ENCODE data around the gene ITGA2.

The ITGA2 gene

DNA sequence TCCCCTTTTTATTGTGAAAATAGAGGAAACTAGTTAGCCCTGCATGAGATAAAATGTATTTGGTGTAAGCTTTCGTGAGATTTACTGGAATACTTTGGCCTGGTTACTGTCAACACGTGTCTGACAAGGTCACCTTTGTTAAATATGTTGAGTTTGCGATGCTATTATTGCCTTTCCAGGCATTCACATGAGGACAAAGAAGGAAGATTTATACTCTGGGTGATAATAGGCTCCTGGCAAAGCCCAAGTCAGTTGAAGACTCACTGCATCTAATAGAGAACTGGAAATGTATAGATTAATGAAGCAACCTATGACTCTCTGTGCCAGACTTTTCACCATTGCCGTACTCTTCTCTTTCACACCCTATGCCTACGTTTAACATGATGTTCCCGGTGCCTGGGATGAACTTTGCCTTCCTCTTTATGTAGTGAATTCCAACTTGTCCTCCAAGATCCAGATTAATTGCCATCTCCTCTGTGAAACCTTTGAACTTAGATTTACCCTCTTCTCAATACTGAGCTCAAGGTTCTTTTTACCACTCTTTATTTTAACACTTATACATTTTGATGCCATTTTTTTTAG is 33.9 kb downstream of the ITGA2 start:
- no peak for DNase-seq

DNA sequence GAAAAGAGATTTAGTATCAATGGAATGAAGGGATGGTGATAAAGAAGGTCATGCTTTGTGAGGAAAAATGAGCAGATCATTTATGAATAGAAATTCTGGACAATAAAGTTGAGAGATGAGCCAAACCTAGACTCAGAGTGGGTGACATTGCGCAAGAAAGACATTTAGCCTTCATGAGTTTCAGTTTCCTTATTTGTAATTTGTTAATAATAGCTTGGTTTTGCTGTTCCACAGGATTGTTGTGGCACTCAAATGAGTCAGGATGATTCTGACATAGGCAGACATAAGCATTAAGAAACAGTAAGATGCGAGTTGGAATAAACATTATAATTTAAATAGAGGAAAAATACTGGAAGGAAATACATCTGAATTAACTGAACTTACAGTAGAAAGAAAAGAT is 34.8 kb downstream of the ITGA2 start:
- DNase-seq: no peak

DNA sequence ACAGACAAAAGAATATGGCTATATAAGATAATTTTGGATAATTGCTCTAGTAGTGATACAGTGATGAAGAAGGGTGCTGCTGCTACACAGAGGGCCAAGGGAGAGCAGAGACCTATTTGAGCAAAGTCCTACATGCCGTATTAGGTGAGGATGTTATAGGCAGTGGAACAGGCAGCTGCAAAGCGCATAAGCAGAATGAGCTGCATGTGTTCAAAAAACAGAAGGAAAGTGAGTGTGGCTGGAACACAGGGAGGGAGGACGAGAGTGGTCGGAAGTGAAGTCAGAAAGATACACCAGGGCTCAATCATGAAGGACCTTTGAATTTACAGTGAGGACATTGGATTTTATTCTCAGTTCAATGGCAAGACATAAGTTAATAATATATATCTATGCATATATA is 35.4 kb downstream of the ITGA2 start:
- DNase-seq: no peak

DNA sequence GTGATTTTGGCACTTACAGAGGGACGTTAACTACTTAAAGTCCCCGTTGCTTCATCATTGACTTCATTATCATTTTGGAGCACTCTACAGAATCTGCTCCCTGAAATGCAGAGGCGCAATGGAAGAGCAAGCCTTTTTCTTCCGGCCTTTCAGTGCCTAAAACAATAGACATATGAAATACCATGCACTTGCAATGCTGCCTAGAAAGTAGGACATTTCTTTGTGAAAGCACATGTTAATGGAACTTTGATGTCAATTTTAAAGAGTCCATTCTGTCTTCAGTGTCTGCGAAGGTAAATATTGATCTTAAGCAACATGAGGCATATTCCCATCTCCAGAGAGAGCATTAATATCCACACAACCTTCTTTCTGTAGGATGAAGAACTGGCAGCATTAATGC is 36.3 kb downstream of the ITGA2 start:
- DNase-seq: no peak

DNA sequence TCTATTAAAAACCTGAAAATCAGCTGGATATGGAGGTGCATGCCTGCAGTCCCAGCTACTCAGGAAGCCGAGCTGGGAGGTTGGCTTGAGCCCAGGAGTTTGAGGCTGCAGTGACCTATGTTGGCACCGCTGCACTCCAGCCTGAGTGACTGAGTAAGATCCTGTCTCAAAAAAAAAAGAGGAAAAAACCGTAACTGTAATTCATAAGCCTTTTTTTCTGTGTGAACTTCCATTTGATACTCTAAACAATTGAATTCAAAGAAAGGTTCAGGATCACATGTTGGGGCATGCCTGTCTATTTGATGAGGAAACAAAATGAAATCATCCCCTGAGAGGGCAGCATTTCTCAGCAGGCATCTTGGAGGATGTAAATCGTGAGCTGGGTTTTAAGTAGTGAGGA is 38.8 kb downstream of the ITGA2 start:
- no peak for DNase-seq

DNA sequence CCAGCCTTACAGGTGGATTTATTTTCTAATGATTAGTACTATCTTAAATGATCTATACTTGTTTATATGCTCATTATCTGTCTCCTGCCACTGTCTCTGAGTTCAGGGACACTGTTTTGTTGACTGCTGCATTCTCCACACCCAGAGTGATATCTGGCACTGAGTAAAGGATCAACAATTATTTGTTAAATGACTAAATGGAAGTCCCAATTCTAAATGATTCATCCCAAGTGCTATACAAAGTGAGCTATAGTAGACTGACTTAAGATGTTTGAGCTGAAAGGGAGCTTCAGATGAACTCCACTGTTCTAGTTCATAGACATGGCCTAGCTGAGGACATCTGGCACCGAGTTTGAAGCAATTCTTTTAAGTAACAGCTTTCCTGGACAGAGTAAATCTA is 40.5 kb downstream of the ITGA2 start:
- no peak for DNase-seq

DNA sequence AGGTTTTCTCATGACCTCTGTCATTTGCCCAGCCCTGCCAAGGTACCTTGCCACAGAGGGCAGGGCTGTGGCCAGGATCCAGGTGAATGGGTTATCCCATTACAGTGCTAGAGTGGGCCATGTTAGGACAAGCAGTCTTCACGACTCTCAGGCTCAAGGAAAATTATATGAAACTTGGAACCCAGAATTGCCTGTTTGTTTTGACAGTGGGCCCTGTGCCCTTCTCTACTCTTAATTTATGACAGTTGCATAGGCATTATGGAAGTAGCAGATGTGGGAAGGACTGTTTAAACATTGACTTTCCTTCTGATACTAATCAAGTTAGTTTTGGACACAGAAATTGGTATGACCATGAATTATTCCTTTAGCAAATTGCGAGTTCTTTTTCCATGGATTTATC is 41.7 kb downstream of the ITGA2 start:
- no peak for DNase-seq

DNA sequence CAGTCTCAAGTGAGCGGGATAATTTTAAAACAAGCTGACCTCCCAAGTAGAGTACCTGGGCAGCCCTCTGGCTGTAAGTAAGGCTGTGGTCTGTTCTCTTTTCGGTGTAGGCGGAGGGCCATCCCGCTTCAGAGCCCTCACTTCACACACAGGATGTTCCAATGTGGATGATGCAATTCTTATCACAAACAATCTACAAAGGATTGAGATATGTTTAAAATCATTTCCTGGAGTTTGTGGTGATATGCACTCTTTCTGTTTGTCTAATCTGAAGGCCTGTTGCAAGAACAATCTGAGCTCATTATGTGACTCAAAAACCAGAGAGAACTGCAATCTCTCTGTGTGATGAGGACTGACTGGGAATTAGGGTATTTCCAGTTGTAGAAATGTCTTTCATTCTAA is 42.5 kb downstream of the ITGA2 start:
- peak; percentile 38 for DNase-seq

DNA sequence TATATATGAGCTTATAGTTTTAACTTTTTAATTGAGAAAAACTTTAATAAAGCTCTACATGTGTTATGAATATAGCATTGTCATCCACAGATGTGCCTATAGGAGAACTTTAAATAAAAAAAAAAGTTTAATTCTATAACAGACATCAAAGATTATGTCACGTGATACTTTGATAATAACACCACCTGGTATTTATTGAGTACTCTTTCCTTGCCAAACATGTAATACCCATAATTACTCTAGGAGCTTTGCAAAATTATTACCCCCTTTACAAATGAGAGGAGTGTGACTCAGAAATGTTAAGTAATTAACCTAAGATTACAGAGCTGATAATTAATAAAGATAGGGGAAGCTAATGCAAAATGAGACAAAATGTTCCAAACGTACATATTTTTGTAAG is 43.0 kb downstream of the ITGA2 start:
- no peak for DNase-seq

DNA sequence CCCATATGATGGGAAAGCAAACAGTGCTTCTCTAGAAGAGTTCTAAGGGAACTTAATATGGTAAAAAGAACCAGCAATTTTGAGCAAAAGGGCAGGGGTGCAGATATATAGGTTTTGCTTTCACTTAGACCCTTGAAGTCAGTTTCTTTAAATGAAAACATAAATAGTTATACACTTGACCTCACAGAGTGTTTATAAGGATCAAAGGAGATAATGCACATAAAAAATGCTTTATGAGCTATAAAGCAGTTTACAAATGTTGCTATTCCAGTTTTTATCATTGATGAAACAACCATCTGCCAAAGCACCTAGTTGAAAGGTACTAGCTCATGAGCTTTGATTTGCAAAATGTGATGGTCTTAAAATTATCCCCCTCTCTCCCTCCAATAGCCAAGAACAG is 45.7 kb downstream of the ITGA2 start:
- no peak for DNase-seq

DNA sequence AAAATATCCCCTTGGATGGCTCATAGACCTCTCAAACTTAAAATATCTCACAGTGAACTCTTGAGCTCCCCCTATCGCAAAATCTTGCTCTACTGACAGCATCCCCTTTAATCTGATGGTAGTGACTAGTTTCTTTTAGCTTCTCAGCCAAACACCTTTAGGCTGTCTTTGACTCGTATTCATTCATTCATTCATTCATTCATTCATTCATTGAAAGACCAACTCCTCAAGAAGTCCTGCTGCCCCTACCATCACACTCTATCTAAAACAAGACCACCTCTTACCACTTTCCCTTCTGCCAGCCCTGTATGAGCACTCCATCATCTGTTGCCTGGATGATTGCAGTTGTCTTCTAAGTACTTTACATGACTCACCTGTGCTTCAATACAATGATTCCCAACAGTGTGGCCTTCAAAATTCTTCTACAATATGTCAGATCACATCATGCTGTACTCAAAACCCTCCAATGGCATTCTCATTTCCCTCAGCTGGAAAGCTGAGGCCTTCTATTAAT is 46.8 kb downstream of the ITGA2 start:
- no peak for DNase-seq

DNA sequence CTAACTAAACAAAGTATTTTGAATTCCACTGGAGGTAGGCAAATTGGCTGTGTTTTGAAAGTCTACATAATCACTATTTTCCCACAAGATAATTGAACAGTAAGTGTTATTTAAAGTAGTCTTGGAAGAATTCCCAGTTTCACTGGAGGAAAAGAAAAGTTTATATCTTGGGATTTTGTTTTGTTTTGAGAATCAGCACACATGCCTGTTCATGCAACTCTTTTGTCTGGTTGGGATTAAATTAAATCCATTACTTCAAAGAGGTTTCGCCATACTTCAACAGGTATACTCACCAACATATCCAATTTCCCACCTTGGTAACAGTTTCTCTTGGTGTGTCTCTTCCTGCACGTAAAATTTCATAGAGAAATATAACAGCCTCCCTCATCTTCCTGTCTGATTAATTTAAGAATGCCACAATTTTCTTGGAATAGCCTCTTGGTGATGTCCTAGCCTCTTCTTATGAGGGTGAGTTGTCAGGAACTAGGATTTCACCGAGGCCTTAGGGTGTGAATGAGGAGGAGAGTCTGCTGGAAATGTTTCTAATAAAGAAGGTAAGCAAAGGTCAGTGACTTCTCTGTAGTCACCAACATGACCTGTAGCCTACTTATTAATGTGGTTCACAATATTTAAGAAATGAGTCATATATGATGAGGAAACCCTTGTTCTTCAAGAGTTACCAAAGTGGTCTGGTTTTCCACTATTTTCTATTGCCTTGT is 48.1 kb downstream of the ITGA2 start:
- DNase-seq: no peak

DNA sequence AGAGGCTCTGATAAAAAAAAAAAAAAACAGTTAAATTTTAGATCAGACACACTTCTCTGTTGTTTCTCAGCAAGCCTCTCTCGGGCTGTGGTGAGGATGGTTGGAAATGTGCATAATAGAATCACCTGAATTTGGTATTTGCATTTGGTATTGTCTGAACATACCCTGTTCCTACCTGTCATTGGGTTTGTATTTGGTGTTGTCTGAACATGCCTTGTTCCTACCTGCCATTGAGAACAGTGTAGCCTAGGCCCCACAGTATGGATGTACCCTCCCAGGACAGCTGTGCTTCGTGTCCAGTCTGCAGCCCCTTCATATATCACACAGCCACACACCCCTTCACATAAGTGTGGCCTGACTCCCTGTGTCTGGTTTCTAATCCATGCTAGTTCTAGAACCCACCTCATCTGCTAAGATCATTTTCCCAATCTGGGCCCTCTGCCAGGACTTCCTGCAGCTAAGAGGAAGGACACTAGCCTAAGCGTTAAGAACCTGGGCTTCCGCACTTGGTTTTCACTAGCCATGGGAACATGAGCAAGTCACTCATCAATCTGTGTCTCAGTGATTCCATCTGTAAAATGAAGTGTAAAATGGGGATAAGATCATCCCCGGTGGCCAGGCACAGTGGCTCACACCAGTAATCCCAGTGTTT is 49.2 kb downstream of the ITGA2 start:
- DNase-seq: no peak

DNA sequence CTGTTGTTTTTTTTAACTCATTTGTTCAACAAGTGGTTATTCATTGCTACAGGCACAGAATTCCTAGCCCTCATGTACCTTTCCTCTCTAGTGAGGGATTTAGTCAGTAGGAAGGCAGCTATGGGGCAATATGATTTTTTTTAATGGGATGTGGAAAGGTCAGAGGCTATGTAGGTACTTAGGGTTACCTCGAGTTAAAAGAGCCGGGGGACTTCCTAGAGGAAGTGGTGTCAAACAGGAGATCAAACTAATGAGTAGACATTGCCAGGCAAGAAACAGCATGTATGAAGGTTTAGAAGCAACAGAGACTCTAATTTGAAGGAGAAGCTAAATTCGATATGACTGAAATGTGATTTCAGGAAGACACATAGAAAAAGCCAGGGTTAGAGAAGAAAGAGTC is 50.7 kb downstream of the ITGA2 start:
- peak; percentile 16 for DNase-seq

DNA sequence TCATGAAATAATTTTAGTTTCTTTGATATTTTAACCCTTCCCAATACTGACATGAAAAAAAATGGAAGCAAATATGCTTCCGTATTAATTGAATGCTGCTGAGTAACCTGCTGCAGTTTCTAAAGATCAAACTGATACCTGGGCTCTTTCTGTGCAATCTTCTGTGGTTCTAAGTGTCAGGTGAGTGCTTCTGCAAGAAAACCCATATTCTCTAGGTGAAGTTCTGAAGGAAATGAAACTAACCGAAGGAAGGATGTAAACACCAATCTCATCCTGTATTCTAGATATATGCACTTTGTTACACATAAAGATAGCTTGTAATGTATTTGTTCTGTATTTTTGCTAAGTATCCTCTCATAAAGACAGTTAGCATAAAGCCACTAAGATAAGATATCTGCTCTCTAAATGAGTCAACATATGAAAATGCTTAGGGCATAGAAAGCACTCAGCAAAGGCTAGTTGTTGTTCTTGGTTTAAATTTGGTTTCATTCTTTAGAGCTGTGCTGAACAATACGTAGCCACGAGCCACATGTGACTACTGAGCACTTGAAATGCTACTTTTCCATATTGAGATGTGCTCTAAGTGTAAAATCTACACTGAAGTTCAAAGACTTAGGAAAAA is 52.0 kb downstream of the ITGA2 start:
- DNase-seq: peak; percentile 45

DNA sequence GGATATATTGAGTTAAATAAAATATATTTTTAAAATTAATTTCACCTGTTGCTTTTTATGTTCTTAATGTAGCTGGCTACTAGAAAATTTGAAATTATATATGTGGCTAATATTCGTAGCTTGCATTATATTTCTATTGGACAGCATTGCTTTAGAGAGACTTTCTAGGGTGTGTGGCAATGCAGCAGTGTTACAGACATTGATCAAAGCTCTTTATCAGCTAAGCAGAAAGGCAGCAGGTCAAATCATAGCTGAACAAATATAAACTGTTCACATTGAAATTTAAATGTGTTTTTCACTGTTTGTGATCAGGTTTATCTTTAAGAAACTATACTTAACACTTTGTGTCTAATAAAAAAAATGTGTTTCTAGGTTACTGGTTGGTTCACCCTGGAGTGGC is 52.6 kb downstream of the ITGA2 start:
- DNase-seq: no peak

DNA sequence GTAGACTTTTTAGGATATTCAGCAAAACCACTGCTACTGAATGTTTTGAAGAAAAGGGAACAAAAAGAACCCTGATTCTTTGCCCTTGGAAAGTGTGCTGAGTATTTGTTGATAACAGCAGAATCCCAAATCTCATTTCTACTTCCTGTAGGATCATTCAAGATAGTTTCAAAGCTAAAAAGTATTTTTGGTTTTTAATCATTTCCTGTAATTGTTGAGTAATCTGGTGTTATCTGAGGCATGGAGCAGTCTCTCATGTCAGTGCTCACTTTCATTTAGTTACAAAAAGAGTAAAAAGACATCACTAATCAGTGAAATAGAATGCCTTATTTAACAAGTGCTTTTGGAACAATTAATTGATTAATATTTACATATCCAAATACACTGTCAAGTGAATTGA is 56.1 kb downstream of the ITGA2 start:
- no peak for DNase-seq

DNA sequence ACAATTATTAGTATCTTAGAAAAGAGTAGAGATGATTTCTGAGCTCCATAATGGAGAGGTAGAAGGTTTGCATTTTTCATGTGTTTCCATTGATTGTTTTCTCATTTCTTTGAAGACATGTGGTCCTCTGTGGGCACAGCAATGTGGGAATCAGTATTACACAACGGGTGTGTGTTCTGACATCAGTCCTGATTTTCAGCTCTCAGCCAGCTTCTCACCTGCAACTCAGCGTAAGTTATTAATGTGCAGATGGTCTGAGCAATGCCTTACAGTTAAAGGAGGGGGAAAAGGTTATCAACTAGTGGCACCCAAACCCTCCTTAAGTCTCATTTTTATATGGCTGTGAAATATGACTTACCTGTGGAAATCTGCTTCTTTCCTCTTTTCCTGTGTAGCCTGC is 59.1 kb downstream of the ITGA2 start:
- DNase-seq: no peak

DNA sequence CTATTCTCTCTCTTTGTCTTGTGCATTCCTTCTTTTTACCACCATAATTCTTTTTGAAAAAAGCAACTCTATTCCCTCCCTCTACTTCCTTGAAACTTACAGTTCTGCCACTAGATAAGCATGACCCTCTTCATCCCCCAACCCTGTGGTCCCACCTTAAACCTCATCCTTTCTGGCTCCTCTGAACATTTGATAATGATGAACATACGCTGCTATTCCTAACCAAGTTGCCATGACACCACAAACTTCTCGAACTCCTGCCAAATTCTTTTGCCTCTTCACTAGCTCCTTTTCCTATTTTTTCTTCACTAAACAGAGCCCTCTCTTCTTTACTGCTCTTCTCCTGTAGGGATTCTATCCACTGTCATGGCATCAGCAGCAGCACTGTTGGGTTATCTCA is 63.3 kb downstream of the ITGA2 start:
- DNase-seq: no peak

DNA sequence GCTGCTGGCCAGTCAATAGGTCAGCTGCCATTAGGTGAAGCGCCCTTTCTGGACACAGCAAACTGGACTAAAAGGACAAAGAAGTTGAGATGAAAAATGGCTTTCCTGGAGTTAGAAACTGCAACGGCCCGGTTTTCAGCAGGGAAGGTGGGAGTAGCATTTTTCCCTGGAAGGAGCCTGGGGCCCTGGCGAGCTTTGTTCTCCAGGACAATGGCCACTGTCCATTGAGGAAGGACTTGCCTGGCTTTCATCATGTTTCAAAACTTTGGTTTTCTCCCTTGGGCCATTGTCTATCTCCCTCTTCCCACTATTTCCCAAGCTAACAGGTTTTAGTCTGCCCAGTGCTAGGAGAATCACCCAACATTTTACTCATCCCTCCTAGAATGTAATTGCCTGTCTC is 64.2 kb downstream of the ITGA2 start:
- DNase-seq: no peak

DNA sequence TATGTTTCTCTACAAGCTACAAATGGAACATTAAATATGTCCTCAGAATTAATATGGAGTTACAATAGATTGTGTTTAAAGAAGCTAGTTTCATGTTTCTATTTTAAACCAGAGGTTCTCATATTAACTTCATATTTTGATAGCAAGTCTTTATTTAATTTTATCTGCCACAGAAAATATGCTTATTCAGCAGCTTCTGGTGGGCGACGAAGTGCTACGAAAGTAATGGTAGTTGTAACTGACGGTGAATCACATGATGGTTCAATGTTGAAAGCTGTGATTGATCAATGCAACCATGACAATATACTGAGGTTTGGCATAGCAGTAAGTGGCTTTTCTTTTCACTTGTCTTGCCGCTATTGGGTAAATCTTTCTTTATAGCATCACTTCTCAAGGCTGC is 66.2 kb downstream of the ITGA2 start:
- DNase-seq: no peak

DNA sequence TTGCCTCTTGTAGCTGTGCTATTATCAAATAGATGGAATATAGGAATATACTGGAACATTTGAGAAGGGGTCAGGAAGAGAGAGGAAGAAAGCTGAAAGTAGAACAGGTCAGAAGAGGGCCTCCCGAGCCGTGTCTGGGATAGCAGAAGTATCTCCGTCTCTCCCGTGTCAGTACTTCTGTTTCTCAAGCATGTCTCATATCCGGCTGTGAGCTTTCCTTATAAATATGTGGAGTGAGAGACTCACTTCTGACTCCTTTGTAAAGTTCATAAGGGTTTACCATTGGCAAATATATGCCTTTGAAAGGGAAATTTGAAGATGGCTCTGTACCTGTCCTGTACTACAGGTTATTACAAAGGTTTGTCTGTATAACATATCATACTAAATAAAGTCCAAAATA is 70.1 kb downstream of the ITGA2 start:
- no peak for DNase-seq

DNA sequence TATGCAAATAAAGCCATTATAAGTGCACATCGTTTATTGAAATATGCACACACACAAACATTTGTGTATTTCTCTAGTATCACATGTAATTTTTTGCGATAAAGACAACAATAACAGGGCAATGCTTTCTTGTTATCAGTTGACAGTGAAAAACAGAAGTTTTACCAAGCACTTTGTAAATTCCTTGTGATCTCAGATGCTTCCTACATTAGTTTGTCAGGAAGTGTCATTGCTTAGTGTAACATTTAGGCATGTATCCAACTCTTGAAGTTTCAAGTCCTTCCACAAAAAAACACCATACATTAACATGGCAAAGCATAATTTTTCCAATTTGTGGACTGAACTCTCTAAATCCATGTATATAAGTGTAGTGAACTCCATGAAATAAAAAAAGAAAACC is 74.0 kb downstream of the ITGA2 start:
- DNase-seq: no peak

DNA sequence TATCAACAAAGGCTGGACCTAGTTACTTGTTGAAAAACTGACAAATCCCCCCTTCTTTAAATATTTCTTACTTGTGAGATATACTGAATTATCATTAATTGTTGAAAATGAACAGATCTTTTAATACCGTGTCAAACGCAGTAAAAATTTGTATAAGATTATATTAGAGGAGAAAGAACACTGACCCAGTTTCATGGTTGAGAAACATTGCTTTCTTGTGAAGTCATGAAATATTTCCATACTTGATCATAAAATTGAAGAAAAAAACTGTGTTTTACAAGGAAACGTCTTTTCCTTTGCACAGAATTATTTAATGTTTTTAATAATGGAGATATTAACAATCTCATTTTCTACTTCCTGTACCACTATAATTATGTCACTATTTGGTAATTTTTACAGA is 74.6 kb downstream of the ITGA2 start:
- DNase-seq: no peak

All from CD4-positive, alpha-beta T cell treated with Interleukin-17A for 1 hour (primary cell).